GM10847 (cell line): Measurements from ENCODE around the gene TEX13D.

Source experiments
- POLR2A ChIP-seq: IDR thresholded peaks from 2 replicates; pipeline ENCODE4 v1.6.1; 2011; ENCODE audit not compliant: insufficient read length; ENCODE audit errors: extremely low read depth

The TEX13D gene

GRCh38 chrX:124332481-124333424 lies at the start of gene TEX13D:
Gene TEX13D (plus strand): TSS chrX:124332660. CDS start chrX:124332918, 258 bp downstream.
- TF ChIP-seq POLR2A: no peak

- no peak for TF ChIP-seq POLR2A
These were observed 43.0 kb upstream of the TEX13D start for GRCh38 chrX:124289443-124289842.

GRCh38 chrX:124293810-124294209 lies 38.6 kb upstream of the TEX13D start:
- no peak for TF ChIP-seq POLR2A

GRCh38 chrX:124300405-124300804 lies 32.1 kb upstream of the TEX13D start:
- no peak for TF ChIP-seq POLR2A

- TF ChIP-seq POLR2A: no peak
These were observed 25.1 kb upstream of the TEX13D start for GRCh38 chrX:124307253-124307907.

- no peak for TF ChIP-seq POLR2A
These were observed 6.7 kb upstream of the TEX13D start for GRCh38 chrX:124325732-124326131.

GRCh38 chrX:124328765-124329164 lies 3.7 kb upstream of the TEX13D start:
- no peak for TF ChIP-seq POLR2A

- TF ChIP-seq POLR2A: no peak
These were observed 1.4 kb downstream of the TEX13D start for GRCh38 chrX:124333862-124334261.

GRCh38 chrX:124335598-124335997 lies 3.1 kb downstream of the TEX13D start:
- no peak for TF ChIP-seq POLR2A

GRCh38 chrX:124337916-124338315 lies 5.5 kb downstream of the TEX13D start:
- TF ChIP-seq POLR2A: no peak

GRCh38 chrX:124338733-124339514 lies 6.5 kb downstream of the TEX13D start:
- no peak for TF ChIP-seq POLR2A

GRCh38 chrX:124341396-124342132 lies 9.1 kb downstream of the TEX13D start:
- no peak for TF ChIP-seq POLR2A

- no peak for TF ChIP-seq POLR2A
These were observed 9.9 kb downstream of the TEX13D start for GRCh38 chrX:124342174-124342867.

- TF ChIP-seq POLR2A: no peak
These were observed 10.6 kb downstream of the TEX13D start for GRCh38 chrX:124343016-124343415.
